SIG-M5 treated with dmso at 0.1 percent for 504 hours (cell line): ENCODE data around the gene PSG5.
"Not testable (repeated sequence)": the region's sequence is repeated elsewhere in the genome, so short reads cannot be mapped to it uniquely, and the experiment has no call there.

Source experiments
- DNase-seq: peaks from one replicate; lab custom pipeline; 2025; ENCODE audit not compliant: unreplicated experiment; lab: John Stamatoyannopoulos, UW

The PSG5 gene

GRCh38 chr19:43188092-43188491, 1.8 kb upstream of the PSG5 start:
- not testable (repeated sequence) for DNase-seq

- not testable (repeated sequence) for DNase-seq
Measured at GRCh38 chr19:43181869-43182771, 4.2 kb downstream of the PSG5 start.

GRCh38 chr19:43179569-43180147, 6.7 kb downstream of the PSG5 start:
- not testable (repeated sequence) for DNase-seq

GRCh38 chr19:43178577-43178976, 7.8 kb downstream of the PSG5 start:
- DNase-seq, result not testable (repeated sequence)

- not testable (repeated sequence) for DNase-seq
Measured at GRCh38 chr19:43165906-43166305, 20.4 kb downstream of the PSG5 start.

GRCh38 chr19:43163135-43163534, 23.2 kb downstream of the PSG5 start:
- DNase-seq, result not testable (repeated sequence)

- not testable (repeated sequence) for DNase-seq
Measured at GRCh38 chr19:43162261-43162660, 24.1 kb downstream of the PSG5 start.

- DNase-seq, result no peak
Measured at GRCh38 chr19:43152214-43152613, 34.1 kb downstream of the PSG5 start.

- not testable (repeated sequence) for DNase-seq
Measured at GRCh38 chr19:43149788-43150187, 36.5 kb downstream of the PSG5 start.

- no peak for DNase-seq
Measured at GRCh38 chr19:43148233-43148632, 38.1 kb downstream of the PSG5 start.

- not testable (repeated sequence) for DNase-seq
Measured at GRCh38 chr19:43141763-43142162, 44.6 kb downstream of the PSG5 start.

- DNase-seq, result no peak
Measured at GRCh38 chr19:43132696-43133095, 53.6 kb downstream of the PSG5 start.

- not testable (repeated sequence) for DNase-seq
Measured at GRCh38 chr19:43131281-43131842, 55.0 kb downstream of the PSG5 start.

GRCh38 chr19:43129197-43129596, 57.1 kb downstream of the PSG5 start:
- DNase-seq, result not testable (repeated sequence)

- not testable (repeated sequence) for DNase-seq
Measured at GRCh38 chr19:43127336-43127735, 59.0 kb downstream of the PSG5 start.

- DNase-seq, result no peak
Measured at GRCh38 chr19:43126720-43127119, 59.6 kb downstream of the PSG5 start.

- DNase-seq, result no peak
Measured at GRCh38 chr19:43124360-43124759, 62.0 kb downstream of the PSG5 start.

GRCh38 chr19:43120433-43121026, 65.8 kb downstream of the PSG5 start:
- DNase-seq, result not testable (repeated sequence)

- DNase-seq, result not testable (repeated sequence)
Measured at GRCh38 chr19:43119526-43119925, 66.8 kb downstream of the PSG5 start.
